Measurements from ENCODE around the gene NFYA. TPM values are rescaled to one million over a fixed set of nuclear protein-coding genes. Genes with fewer than 3 reads are reported as not detected.
A peak's percentile ranks its signal among the peaks of the same experiment; 100 is the strongest.

NFYA gene
- total and polyA plus RNA-seq, 7 donors, result 2.7 to 14.2 (median 11.9) TPM

DNA sequence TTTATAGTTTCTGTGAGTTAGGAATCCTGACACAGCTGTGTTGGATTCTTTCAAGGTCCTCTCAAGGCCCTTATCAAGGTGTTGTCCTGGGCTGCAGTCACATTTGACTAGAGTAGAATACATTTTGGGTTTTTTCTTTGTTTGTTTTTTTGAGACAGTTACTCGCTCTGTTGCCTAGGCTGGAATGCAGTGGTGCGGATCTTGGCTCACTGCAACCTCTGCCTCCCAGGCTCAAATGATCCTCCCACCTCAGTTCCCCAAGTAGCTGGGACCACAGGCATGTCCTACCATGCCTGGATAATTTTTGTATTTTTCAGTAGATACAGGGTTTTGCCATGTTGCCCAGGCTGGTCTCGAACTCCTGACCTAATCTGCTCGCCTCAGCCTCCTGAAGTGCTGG lies 15.7 kb downstream of the NFYA start:
- Histone ChIP-seq H3K27me3 (ENCODE audit: insufficient read depth in 3 of 3, low read length in 2 of 3) (no peaks in the 10 kb centered on the region), H3K36me3 (ENCODE audit: insufficient read depth in 1 of 2, low read depth in 1 of 2) (peaks cover 17 to 92% of the 10 kb centered on the region in 2 donors), H3K4me3 (no peak overlapping the region), H3K4me1 (no peaks in the 10 kb centered on the region), H3K27ac (no peak overlapping the region), H3K9me3 (no peaks in the 10 kb centered on the region)
- ATAC-seq (no peak), DNase-seq (no peak)
- TF ChIP-seq CTCF (IDR thresholded peaks at IDR 0.05), result no peak
- whole genome bisulfite sequencing, 3 donors, result 93 to 95% (median 94%) methylated on average over 4 of the region's 4 CpGs
- intact Hi-C loops (cut with DNase I), result no loop called here

DNA sequence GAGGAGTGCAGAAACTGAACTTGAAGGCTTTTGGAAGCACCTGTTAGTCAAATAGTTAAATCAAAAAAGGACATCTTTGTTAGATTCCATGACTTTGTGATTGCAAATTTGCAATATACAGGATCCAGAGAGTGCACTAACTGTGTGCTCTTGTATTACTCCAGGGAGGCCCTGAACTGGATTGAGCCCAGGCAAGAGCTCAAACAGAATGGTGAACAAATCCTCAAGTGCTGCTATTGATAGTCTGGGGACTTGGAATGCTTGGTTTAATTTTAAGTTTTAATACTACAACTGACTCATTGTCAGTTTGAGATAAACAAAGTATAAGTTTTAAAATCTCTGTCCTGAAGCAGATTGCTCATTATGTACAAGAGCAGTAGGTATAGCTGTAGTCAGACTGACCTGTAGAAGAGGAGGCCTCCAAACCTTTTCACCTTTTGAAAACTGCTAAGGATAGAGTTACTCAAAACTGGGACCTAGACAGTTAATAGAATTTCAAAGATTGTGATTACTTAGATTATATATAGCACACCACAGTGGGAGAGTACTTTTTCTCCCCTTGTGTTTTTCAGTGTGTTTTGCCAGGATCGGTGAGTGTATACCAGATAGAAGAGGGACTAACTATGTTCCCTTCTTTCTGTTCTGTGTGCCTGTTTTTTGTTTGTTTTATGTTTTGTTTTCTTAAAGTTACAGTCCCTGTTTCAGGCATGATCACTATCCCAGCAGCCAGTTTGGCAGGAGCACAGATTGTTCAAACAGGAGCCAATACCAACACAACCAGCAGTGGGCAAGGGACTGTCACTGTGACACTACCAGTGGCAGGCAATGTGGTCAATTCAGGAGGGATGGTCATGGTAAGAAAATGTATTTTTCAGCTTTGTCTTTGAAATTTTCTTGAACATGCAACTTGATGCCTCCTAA lies 18.3 kb downstream of the NFYA start:
- DNase-seq (no peak), ATAC-seq (no peak)
- Histone ChIP-seq H3K36me3 (ENCODE audit: insufficient read depth in 1 of 2, low read depth in 1 of 2) (peaks cover 27 to 92% of the 10 kb centered on the region in 2 donors), H3K27me3 (ENCODE audit: insufficient read depth in 3 of 3, low read length in 2 of 3) (no peaks in the 10 kb centered on the region), H3K4me3 (no peak overlapping the region), H3K9me3 (no peaks in the 10 kb centered on the region), H3K4me1 (no peaks in the 10 kb centered on the region), H3K27ac (no peak overlapping the region)
- intact Hi-C loops (cut with DNase I), result loop anchor here in 1 of 2 donors (2.0 kb wide), 1 partner anchor 232 kb away; no protein-coding TSS in a partner anchor
- WGBS, 3 donors, result 42 to 55% (median 50%) methylated on average over 1 of the region's 1 CpG
- TF ChIP-seq CTCF (IDR thresholded peaks at IDR 0.05), result no peak

DNA sequence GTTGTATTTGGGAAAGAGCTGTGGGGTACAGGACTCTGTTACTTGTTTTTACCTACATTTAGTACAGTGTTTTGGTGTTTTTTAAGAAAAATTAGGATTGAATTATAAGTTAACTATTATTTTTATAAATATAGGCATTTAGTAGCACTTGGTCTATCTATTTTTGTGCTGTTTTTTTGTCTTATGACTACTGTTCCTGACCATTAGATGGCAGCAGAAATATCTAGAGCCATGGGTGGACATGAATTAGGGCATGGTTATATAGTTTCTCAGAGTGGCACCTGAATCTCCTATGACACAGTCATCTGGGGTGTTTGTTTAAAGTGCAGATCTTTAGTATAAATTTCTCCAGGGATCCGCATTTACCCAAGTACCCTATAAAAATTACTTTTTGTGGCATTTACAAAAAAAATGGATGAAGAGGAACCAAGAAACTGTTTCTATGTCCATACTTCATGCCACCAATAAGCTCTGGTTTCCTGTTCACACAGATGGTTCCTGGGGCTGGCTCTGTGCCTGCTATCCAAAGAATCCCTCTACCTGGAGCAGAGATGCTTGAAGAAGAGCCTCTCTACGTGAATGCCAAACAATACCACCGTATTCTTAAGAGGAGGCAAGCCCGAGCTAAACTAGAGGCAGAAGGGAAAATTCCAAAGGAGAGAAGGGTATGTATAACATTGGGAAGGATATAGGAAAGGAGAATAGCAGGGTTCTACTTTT lies 19.8 kb downstream of the NFYA start:
- 93 to 96% (median 95%) methylated on average over 4 of the region's 4 CpGs for WGBS, 3 donors
- Histone ChIP-seq H3K27me3 (ENCODE audit: insufficient read depth in 3 of 3, low read length in 2 of 3) (no peaks in the 10 kb centered on the region), H3K9me3 (no peaks in the 10 kb centered on the region), H3K27ac (no peak overlapping the region), H3K4me3 (no peak overlapping the region), H3K36me3 (ENCODE audit: insufficient read depth in 1 of 2, low read depth in 1 of 2) (peaks cover 30 to 93% of the 10 kb centered on the region in 2 donors), H3K4me1 (peaks cover 3% of the 10 kb centered on the region)
- TF ChIP-seq CTCF (IDR thresholded peaks at IDR 0.05), result peak; percentile 28
- intact Hi-C loops (cut with DNase I), result no loop called here
- ATAC-seq (peak in 2 of 4 donors; percentile 55 to 69), DNase-seq (no peak)

DNA sequence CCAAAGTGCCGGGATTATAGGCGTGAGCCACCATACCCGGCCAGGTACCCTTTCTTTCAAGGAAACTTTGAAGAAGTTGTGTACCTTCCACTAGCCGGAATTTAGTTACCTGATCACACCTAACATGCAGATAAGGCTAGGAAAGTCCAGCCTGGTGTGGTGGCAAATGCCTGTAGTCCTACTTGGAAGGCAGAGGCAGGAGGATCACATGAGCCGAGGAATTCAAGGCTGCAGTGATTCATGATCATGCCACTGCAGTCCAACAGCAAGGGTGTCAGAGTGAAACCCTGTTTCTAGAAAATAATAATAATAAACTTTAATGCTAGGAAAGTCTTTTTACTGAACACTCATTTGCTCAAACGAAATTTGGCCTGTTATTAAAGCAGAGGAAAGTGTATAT lies 21.0 kb downstream of the NFYA start:
- ATAC-seq (peak; percentile 68 to 79 (median 78)), DNase-seq (no peak)
- H3K27ac ChIP-seq, result no peak overlapping the region
- H3K9me3 ChIP-seq, result no peaks in the 10 kb centered on the region
- no peaks in the 10 kb centered on the region for H3K27me3 ChIP-seq (ENCODE audit: insufficient read depth in 3 of 3, low read length in 2 of 3)
- TF ChIP-seq CTCF (IDR thresholded peaks at IDR 0.05), result no peak
- peaks cover 14% of the 10 kb centered on the region for H3K4me1 ChIP-seq
- 76 to 83% (median 79%) methylated on average over 6 of the region's 6 CpGs for WGBS, 3 donors
- intact Hi-C loops (cut with DNase I), result no loop called here
- H3K36me3 ChIP-seq (ENCODE audit: insufficient read depth in 1 of 2, low read depth in 1 of 2), result peaks cover 37 to 98% of the 10 kb centered on the region in 2 donors
- H3K4me3 ChIP-seq, result no peak overlapping the region
